Calu3 (cell line): ENCODE data around the gene CCDC91. TPM values are rescaled to one million over a fixed set of nuclear protein-coding genes. Genes with fewer than 3 reads are reported as not detected.

Experiments
- BruUV-seq: library from RNA; stranded (reverse); fragments of 400-500 nt; replicated peaks from 2 replicates; lab custom pipeline; 2021; lab: Mats Ljungman, UMichigan
- CTCF ChIA-PET: fragments of 300-600 bp; sonication (Branson Sonifier 250); formaldehyde crosslinking; loops from one replicate; lab custom pipeline; 2022; ENCODE audit warnings: antibody characterized with exemption; lab: Charles Lee
- DNase-seq: peaks from one replicate; pipeline ENCODE4 v3.0.0; 2022
- H3K27ac Mint-ChIP-seq: one replicate; pipeline ENCODE4 v1.8.0; 2022; ENCODE audit warnings: mixed read lengths; ENCODE audit not compliant: unreplicated experiment
- H3K27me3 Mint-ChIP-seq: one replicate; pipeline ENCODE4 v1.8.0; 2022; ENCODE audit warnings: mixed read lengths; ENCODE audit not compliant: unreplicated experiment
- H3K36me3 Mint-ChIP-seq: one replicate; pipeline ENCODE4 v1.8.0; 2022; ENCODE audit warnings: mild to moderate bottlenecking, moderate library complexity, mixed read lengths; ENCODE audit not compliant: insufficient read depth, unreplicated experiment
- H3K4me1 Mint-ChIP-seq: one replicate; pipeline ENCODE4 v1.8.0; 2022; ENCODE audit warnings: mild to moderate bottlenecking, low read depth, mixed read lengths; ENCODE audit not compliant: unreplicated experiment
- H3K4me3 Mint-ChIP-seq: one replicate; pipeline ENCODE4 v1.8.0; 2022; ENCODE audit warnings: mild to moderate bottlenecking, low read depth, moderate library complexity, mixed read lengths; ENCODE audit not compliant: unreplicated experiment
- H3K9me3 Mint-ChIP-seq: one replicate; pipeline ENCODE4 v1.8.0; 2022; ENCODE audit warnings: low read depth, mixed read lengths; ENCODE audit not compliant: unreplicated experiment
- intact Hi-C: fragments of 100-400 bp; cut with micrococcal nuclease; formaldehyde crosslinking; loops from one replicate; pipeline ENCODE4 v1.10.0; 2022; ENCODE audit not compliant: unreplicated experiment
- total RNA-seq: library from RNA; stranded (reverse); gene quantifications from 2 replicates; pipeline ENCODE4 v1.2.3, GENCODE V29; 2022
- TF ChIP-seq, protein P1 (sequence below): fragments of 200-600 bp; IDR thresholded peaks from one replicate; pipeline ENCODE4 v1.8.0; 2022; ENCODE audit warnings: antibody characterized with exemption; ENCODE audit not compliant: unreplicated experiment

CCDC91 gene
- total RNA-seq, 1 experiment from 2014 or later, result 25.6 TPM

GRCh38 chr12:28513983-28514382 lies 323.7 kb downstream of the CCDC91 start:
- CTCF ChIA-PET, result no interaction called here
- H3K36me3 Mint-ChIP-seq, result no peaks in the 10 kb centered on the region
- H3K4me3 Mint-ChIP-seq, result no peak overlapping the region
- H3K4me1 Mint-ChIP-seq, result peaks cover 8% of the 10 kb centered on the region
- H3K9me3 Mint-ChIP-seq, result no peaks in the 10 kb centered on the region
- TF ChIP-seq, protein P1, sequence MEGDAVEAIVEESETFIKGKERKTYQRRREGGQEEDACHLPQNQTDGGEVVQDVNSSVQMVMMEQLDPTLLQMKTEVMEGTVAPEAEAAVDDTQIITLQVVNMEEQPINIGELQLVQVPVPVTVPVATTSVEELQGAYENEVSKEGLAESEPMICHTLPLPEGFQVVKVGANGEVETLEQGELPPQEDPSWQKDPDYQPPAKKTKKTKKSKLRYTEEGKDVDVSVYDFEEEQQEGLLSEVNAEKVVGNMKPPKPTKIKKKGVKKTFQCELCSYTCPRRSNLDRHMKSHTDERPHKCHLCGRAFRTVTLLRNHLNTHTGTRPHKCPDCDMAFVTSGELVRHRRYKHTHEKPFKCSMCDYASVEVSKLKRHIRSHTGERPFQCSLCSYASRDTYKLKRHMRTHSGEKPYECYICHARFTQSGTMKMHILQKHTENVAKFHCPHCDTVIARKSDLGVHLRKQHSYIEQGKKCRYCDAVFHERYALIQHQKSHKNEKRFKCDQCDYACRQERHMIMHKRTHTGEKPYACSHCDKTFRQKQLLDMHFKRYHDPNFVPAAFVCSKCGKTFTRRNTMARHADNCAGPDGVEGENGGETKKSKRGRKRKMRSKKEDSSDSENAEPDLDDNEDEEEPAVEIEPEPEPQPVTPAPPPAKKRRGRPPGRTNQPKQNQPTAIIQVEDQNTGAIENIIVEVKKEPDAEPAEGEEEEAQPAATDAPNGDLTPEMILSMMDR, result no peak
- intact Hi-C loops, result no loop called here
- DNase-seq, result no peak
- no peaks in the 10 kb centered on the region for H3K27me3 Mint-ChIP-seq
- no peak overlapping the region for H3K27ac Mint-ChIP-seq
- no TSS peak for BruUV-seq

GRCh38 chr12:28517101-28517500 lies 326.8 kb downstream of the CCDC91 start:
- BruUV-seq, result no TSS peak
- DNase-seq, result no peak

DNA sequence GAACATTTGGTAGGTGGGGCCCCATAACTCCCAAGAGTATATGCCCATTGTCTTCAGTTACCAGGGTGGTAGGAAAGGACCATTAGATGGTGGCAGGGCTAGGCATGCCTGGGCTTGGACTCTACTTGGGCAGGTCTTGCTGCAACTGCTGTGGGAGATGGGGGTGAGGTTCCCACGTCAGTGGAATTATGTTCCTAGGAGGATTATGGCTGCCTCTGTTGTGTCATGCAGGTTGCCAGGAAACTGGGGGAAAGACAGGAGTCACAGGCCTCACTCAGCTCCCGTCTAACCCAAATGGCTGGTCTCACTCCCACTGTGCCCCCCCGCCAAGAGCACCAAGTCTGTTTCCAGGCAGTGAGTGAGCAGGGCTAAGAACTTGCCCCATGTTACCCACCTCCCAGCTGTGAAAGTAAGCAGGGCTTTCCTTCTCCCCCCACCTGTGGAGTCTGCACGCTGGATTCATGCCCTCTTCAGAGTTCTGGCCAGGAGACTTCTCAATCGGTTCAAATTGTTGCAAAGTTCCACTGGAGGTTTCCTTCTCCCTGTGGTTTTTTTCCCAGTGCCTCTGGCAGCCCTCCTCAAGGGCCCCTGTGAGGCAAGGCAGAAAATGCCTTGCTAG lies 337.5 kb downstream of the CCDC91 start:
- CTCF ChIA-PET, result no interaction called here
- no peaks in the 10 kb centered on the region for H3K27me3 Mint-ChIP-seq
- TF ChIP-seq, protein P1, result no peak
- peaks cover 12% of the 10 kb centered on the region for H3K9me3 Mint-ChIP-seq
- no TSS peak for BruUV-seq
- H3K36me3 Mint-ChIP-seq, result no peaks in the 10 kb centered on the region
- H3K4me3 Mint-ChIP-seq, result no peak overlapping the region
- H3K27ac Mint-ChIP-seq, result no peak overlapping the region
- intact Hi-C loops, result no loop called here
- H3K4me1 Mint-ChIP-seq, result no peaks in the 10 kb centered on the region
- DNase-seq, result no peak

More at GRCh38 chr12:28517101-28517500, 326.8 kb downstream of the CCDC91 start:
- TF ChIP-seq, protein P1, result no peak
- no peaks in the 10 kb centered on the region for H3K36me3 Mint-ChIP-seq
- no peaks in the 10 kb centered on the region for H3K27me3 Mint-ChIP-seq
- H3K4me3 Mint-ChIP-seq, result no peak overlapping the region
- H3K4me1 Mint-ChIP-seq, result peaks cover 8% of the 10 kb centered on the region
- no peak overlapping the region for H3K27ac Mint-ChIP-seq
- intact Hi-C loops, result no loop called here
- H3K9me3 Mint-ChIP-seq, result no peaks in the 10 kb centered on the region
- CTCF ChIA-PET, result no interaction called here

- Mint-ChIP-seq H3K4me1 (no peaks in the 10 kb centered on the region), H3K27me3 (no peaks in the 10 kb centered on the region), H3K27ac (no peak overlapping the region), H3K4me3 (no peak overlapping the region), H3K9me3 (no peaks in the 10 kb centered on the region), H3K36me3 (no peaks in the 10 kb centered on the region)
- intact Hi-C loops, result no loop called here
- DNase-seq, result no peak
- CTCF ChIA-PET, result no interaction called here
- TF ChIP-seq, protein P1, result no peak
- no TSS peak for BruUV-seq
Observed at GRCh38 chr12:28535216-28535615, 345.0 kb downstream of the CCDC91 start.
